ENCODE measurements around the gene RHAG.

RHAG gene

GRCh38 chr6:49558238-49558637 is 78.4 kb downstream of the RHAG start:
- DNase-seq = no peak

GRCh38 chr6:49557177-49557576 is 79.5 kb downstream of the RHAG start:
- no peak for DNase-seq

GRCh38 chr6:49556429-49556837 is 80.2 kb downstream of the RHAG start:
- DNase-seq = no peak

- DNase-seq = no peak
Observed at GRCh38 chr6:49555951-49556350, 80.7 kb downstream of the RHAG start.
